ENCODE measurements around the gene SEMA3G.

SEMA3G gene

GRCh38 chr3:52446631-52447511 is 2.0 kb upstream of the SEMA3G start:
- in situ Hi-C loops (cut with HindIII; ENCODE audit: low pct_unique_long_range_greater_than_20kb, low sequenced_read_pairs), result no loop called here

GRCh38 chr3:52446042-52446441 is 1.1 kb upstream of the SEMA3G start:
- in situ Hi-C loops (cut with HindIII; ENCODE audit: low pct_unique_long_range_greater_than_20kb, low sequenced_read_pairs), result no loop called here
- no peak for DNase-seq (ENCODE audit: low read depth in 1 of 2, low spot score in 1 of 2)

More at GRCh38 chr3:52446631-52447511, 2.0 kb upstream of the SEMA3G start:
- no peak for TF ChIP-seq JUND (IDR thresholded peaks at IDR 0.05; ENCODE audit: low read depth)
- DNase-seq (ENCODE audit: low read depth in 1 of 2, low spot score in 1 of 2), result peak in 1 of 2 experiments; percentile 59

GRCh38 chr3:52443791-52444687 is 864 bp downstream of the SEMA3G start:
- in situ Hi-C loops (cut with HindIII; ENCODE audit: low pct_unique_long_range_greater_than_20kb, low sequenced_read_pairs), result no loop called here
- TF ChIP-seq JUND (IDR thresholded peaks at IDR 0.05; ENCODE audit: low read depth), result no peak

More at GRCh38 chr3:52446042-52446441, 1.1 kb upstream of the SEMA3G start:
- no peak for TF ChIP-seq JUND (IDR thresholded peaks at IDR 0.05; ENCODE audit: low read depth)

GRCh38 chr3:52443268-52443610 is 1.7 kb downstream of the SEMA3G start:
- no peak for TF ChIP-seq JUND (IDR thresholded peaks at IDR 0.05; ENCODE audit: low read depth)
- in situ Hi-C loops (cut with HindIII; ENCODE audit: low pct_unique_long_range_greater_than_20kb, low sequenced_read_pairs), result no loop called here
- no peak for DNase-seq (ENCODE audit: low read depth in 1 of 2, low spot score in 1 of 2)

More at GRCh38 chr3:52443791-52444687, 864 bp downstream of the SEMA3G start:
- no peak for DNase-seq (ENCODE audit: low read depth in 1 of 2, low spot score in 1 of 2)

- no peak for TF ChIP-seq JUND (IDR thresholded peaks at IDR 0.05; ENCODE audit: low read depth)
- in situ Hi-C loops (cut with HindIII; ENCODE audit: low pct_unique_long_range_greater_than_20kb, low sequenced_read_pairs), result no loop called here
- DNase-seq (ENCODE audit: low read depth in 1 of 2, low spot score in 1 of 2), result no peak
Observed at GRCh38 chr3:52442409-52443267, 2.3 kb downstream of the SEMA3G start.

- in situ Hi-C loops (cut with HindIII; ENCODE audit: low pct_unique_long_range_greater_than_20kb, low sequenced_read_pairs), result no loop called here
- TF ChIP-seq JUND (IDR thresholded peaks at IDR 0.05; ENCODE audit: low read depth), result no peak
- no peak for DNase-seq (ENCODE audit: low read depth in 1 of 2, low spot score in 1 of 2)
Observed at GRCh38 chr3:52441772-52442332, 3.1 kb downstream of the SEMA3G start.

GRCh38 chr3:52441091-52441771 is 3.7 kb downstream of the SEMA3G start:
- DNase-seq (ENCODE audit: low read depth in 1 of 2, low spot score in 1 of 2), result no peak
- in situ Hi-C loops (cut with HindIII; ENCODE audit: low pct_unique_long_range_greater_than_20kb, low sequenced_read_pairs), result no loop called here
- no peak for TF ChIP-seq JUND (IDR thresholded peaks at IDR 0.05; ENCODE audit: low read depth)

- in situ Hi-C loops (cut with HindIII; ENCODE audit: low pct_unique_long_range_greater_than_20kb, low sequenced_read_pairs), result no loop called here
- TF ChIP-seq JUND (IDR thresholded peaks at IDR 0.05; ENCODE audit: low read depth), result no peak
Observed at GRCh38 chr3:52440671-52441070, 4.2 kb downstream of the SEMA3G start.

GRCh38 chr3:52440249-52440551 is 4.7 kb downstream of the SEMA3G start:
- TF ChIP-seq JUND (IDR thresholded peaks at IDR 0.05; ENCODE audit: low read depth), result no peak
- in situ Hi-C loops (cut with HindIII; ENCODE audit: low pct_unique_long_range_greater_than_20kb, low sequenced_read_pairs), result no loop called here
- no peak for DNase-seq (ENCODE audit: low read depth in 1 of 2, low spot score in 1 of 2)

More at GRCh38 chr3:52440671-52441070, 4.2 kb downstream of the SEMA3G start:
- no peak for DNase-seq (ENCODE audit: low read depth in 1 of 2, low spot score in 1 of 2)

GRCh38 chr3:52439426-52440248 is 5.3 kb downstream of the SEMA3G start:
- no peak for TF ChIP-seq JUND (IDR thresholded peaks at IDR 0.05; ENCODE audit: low read depth)
- no peak for DNase-seq (ENCODE audit: low read depth in 1 of 2, low spot score in 1 of 2)
- in situ Hi-C loops (cut with HindIII; ENCODE audit: low pct_unique_long_range_greater_than_20kb, low sequenced_read_pairs), result no loop called here

Measured in T47D (cell line).